Heart left ventricle (tissue), 16 donors: ENCODE results near the gene NLRP9. TPM values are rescaled to one million over a fixed set of nuclear protein-coding genes. Genes with fewer than 3 reads are reported as not detected.

Experiments used
- ATAC-seq, 4 donors: fragments of 200-7000 bp; cut with Tn5 transposase; one replicate each; pipeline ENCODE4 v1.9.1; 2020 to 2022; ENCODE audit warnings: moderate library complexity in 4 of 4, mild to moderate bottlenecking in 3 of 4, moderate number of reproducible peaks in 1 of 4
- DNase-seq, 5 donors: peaks; one replicate each; pipeline ENCODE4 v3.0.0-alpha.2; 2020
- H3K27ac ChIP-seq, 12 donors: fragments of 200-600 bp; sonication (generic) in 4 of 12; one replicate each; pipeline versions ENCODE4 v1.5.0 to v1.8.0; 2016 to 2022; ENCODE audit warnings: mild to moderate bottlenecking in 2 of 12
- H3K27me3 ChIP-seq, 9 donors: fragments of 200-600 bp; sonication (generic) in 2 of 9; one replicate each; pipeline versions ENCODE4 v1.5.1 to v1.8.0; 2016 to 2022; ENCODE audit warnings: mild to moderate bottlenecking in 3 of 9
- H3K36me3 ChIP-seq, 9 donors: fragments of 200-600 bp; sonication (generic) in 2 of 9; one replicate each; pipeline versions ENCODE4 v1.5.0 to v1.8.0; 2018 to 2022; ENCODE audit warnings: mild to moderate bottlenecking in 2 of 9
- H3K4me1 ChIP-seq, 12 donors: fragments of 200-600 bp; sonication (generic) in 4 of 12; one replicate each; pipeline versions ENCODE4 v1.5.0 to v1.8.0; 2016 to 2022; ENCODE audit warnings: mild to moderate bottlenecking in 3 of 12
- H3K4me3 ChIP-seq, 12 donors: fragments of 200-600 bp; sonication (generic) in 4 of 12; one replicate each; pipeline versions ENCODE4 v1.5.0 to v1.8.0; 2017 to 2022; ENCODE audit warnings: mild to moderate bottlenecking in 9 of 12, moderate library complexity in 4 of 12
- H3K9me3 ChIP-seq, 12 donors: fragments of 200-600 bp; sonication (generic) in 4 of 12; one replicate each; pipeline versions ENCODE4 v1.5.0 to v1.8.0; 2016 to 2022; ENCODE audit warnings: mild to moderate bottlenecking in 1 of 12
- CTCF ChIP-seq, 12 donors: fragments of 200-600 bp; sonication (generic) in 4 of 12; IDR thresholded peaks; one replicate each; pipeline versions ENCODE4 v1.5.0 to v1.8.0; 2018 to 2022; ENCODE audit warnings: antibody characterized with exemption in 12 of 12, mild to moderate bottlenecking in 5 of 12
- POLR2A ChIP-seq, 2 donors: fragments of 450-650 bp; IDR thresholded peaks; one replicate each; pipeline ENCODE4 v1.6.1; 2017; ENCODE audit warnings: antibody characterized with exemption in 2 of 2, mild to moderate bottlenecking in 2 of 2, moderate library complexity in 2 of 2
- WGBS, 4 donors: extraction: QIAGEN DNeasy Blood & Tissue Kit in 2 of 4; methylation state at CpG; one replicate each; pipeline versions ENCODE4 v1.1.5 to v1.1.7; 2013 to 2018; 5-methylcytosine and 5-hydroxymethylcytosine counted together
- intact Hi-C, 10 donors: fragments of 100-400 bp; cut with DNase I; formaldehyde crosslinking; loops; one replicate each; pipeline versions ENCODE4 v1.11.1 to v1.14.2; 2022
- polyA plus RNA-seq, 2 donors: library from polyadenylated mRNA; stranded (reverse); fragments of 200-250 nt; gene quantifications; one replicate each; pipeline ENCODE4 v1.2.3, GENCODE V29; 2013
- total RNA-seq, 9 donors: library from RNA; depleted of rRNA in 2 of 9; stranded (reverse); fragments of >200 nt in 2 of 9; fragmentation: NEBNext Ultra II Directional in 3 of 9; extraction: Animal tissue kit (Norgen Biotek cat#: 25700) in 3 of 9; gene quantifications; one replicate each; pipeline versions ENCODE4 v1.1.0 to v1.2.4, GENCODE V29; 2016 to 2023
- donor health status: ischemic (EF 13 %, LVEDD 7.1; RV severe dilation, severe dysfunction).
- donor health status: healthy with polysubstance abuse.
- donor health status: DM: no; HTN: yes; CAD: no.
- donor health status: DM: no; HTN: no; CAD: no.
- donor health status: ischemic (EF 25% LVEDD 6.9; RV normal size, moderate dysfunction).
- donor health status: ischemic (EF 25% LVEDD 5.7; RV mildly dilated, moderate dysfunction).
- donor health status: healthy.
- donor health status: DM: yes; HTN: yes; CAD: no.
- donor health status: ischemic (EF 35%, LVEDD 5.7; RV mildly dilated, moderate dysfunction).
- donor health status: nonischemic (EF 11% LVEDD 7.7; RV severe dilation, severe dysfunction).
- donor health status: DM: yes; HTN: yes; CAD: no.
- donor health status: PGD.
- donor health status: ischemic (EF 29% LVEDD 5.4; RV normal size, mild dysfunction).
- donor health status: nonischemic (EF 23%, LVEDD 6.1; RV moderate dilation, normal function).

The NLRP9 gene
- total and polyA plus RNA-seq, 11 donors = not detected

DNA sequence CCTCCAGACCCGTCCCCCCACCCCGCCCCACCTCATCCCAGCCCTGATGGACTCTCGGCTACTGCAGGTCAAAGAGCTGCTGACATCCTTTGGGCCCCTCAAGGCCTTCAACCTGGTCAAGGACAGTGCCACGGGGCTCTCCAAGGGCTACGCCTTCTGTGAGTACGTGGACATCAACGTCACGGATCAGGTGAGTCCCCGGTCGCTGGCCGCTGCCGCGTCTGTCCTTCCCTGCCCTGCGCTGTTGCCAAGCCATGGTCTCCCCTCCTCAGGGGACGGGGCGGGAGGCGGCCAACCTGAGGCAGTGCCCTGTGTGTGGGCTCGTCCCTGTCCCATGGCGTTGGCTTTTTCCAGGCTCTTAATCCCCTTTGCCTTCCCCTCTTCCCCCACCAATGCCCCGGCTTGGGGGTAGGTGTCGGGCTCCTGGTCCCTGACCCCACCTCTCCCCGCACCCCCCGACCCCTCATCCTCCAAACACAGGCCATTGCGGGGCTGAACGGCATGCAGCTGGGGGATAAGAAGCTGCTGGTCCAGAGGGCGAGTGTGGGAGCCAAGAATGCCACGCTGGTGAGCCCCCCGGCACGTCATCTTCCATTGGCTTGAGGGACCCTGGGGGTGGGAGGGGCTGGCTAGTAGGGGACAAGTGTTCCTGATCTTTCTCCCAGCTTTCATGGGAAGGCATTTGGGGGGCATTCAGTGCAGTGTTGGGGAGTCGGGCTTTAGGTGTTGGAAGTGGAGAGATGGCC lies 69.4 kb downstream of the NLRP9 start:
- Histone ChIP-seq H3K27ac (no peak overlapping the region), H3K36me3 (peaks cover 0 to 94% (median 85%) of the 10 kb centered on the region in 9 donors), H3K4me3 (no peak overlapping the region), H3K27me3 (no peaks in the 10 kb centered on the region), H3K4me1 (peaks cover 0 to 37% (median 2%) of the 10 kb centered on the region in 12 donors), H3K9me3 (no peaks in the 10 kb centered on the region)
- ATAC-seq (no peak), DNase-seq (no peak)
- intact Hi-C loops = no loop called here
- TF ChIP-seq POLR2A (IDR thresholded peaks at IDR 0.05) (no peak), CTCF (IDR thresholded peaks at IDR 0.05) (no peak)
- 86 to 90% (median 87%) methylated on average over 28 to 30 of the region's 30 CpGs for WGBS, 4 donors

DNA sequence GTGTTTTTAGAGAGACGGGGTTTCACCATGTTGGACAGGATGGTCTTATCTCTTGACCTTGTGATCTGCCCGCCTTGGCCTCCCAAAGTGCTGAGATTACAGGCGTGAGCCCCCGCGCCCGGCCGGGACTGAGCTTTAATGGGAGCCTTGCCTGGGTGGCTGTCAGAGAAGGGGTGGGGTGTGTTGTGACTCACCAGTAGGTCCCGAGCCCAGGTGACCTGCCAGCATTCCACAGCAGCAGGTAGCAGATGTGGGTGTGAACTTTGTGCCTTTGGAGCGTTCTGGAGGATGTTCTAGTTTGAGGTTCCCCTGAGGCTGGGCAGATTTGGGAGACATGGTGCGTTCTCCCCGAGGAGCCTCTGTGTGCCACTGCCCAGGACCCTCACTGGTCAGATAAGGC lies 70.2 kb downstream of the NLRP9 start:
- Histone ChIP-seq H3K36me3 (peaks cover 0 to 95% (median 87%) of the 10 kb centered on the region in 9 donors), H3K4me1 (peaks cover 0 to 34% (median 0%) of the 10 kb centered on the region in 12 donors), H3K27ac (no peak overlapping the region), H3K4me3 (no peak overlapping the region), H3K27me3 (no peaks in the 10 kb centered on the region), H3K9me3 (no peaks in the 10 kb centered on the region)
- no peak for ATAC-seq
- intact Hi-C loops = no loop called here
- DNase-seq = no peak
- 56 to 60% (median 59%) methylated on average over 10 to 11 of the region's 11 CpGs for WGBS, 4 donors
- no peak for TF ChIP-seq CTCF (IDR thresholded peaks at IDR 0.05)
- TF ChIP-seq POLR2A (IDR thresholded peaks at IDR 0.05) = no peak

- no peaks in the 10 kb centered on the region for H3K27me3 ChIP-seq
- 75 to 89% (median 78%) methylated on average over 9 to 12 of the region's 12 CpGs for WGBS, 4 donors
- intact Hi-C loops = no loop called here
- TF ChIP-seq CTCF (IDR thresholded peaks at IDR 0.05) = no peak
- no peak for TF ChIP-seq POLR2A (IDR thresholded peaks at IDR 0.05)
- H3K4me1 ChIP-seq = peaks cover 0 to 34% (median 0%) of the 10 kb centered on the region in 12 donors
- DNase-seq (no peak), ATAC-seq (no peak)
- H3K4me3 ChIP-seq = no peak overlapping the region
- no peaks in the 10 kb centered on the region for H3K9me3 ChIP-seq
- no peak overlapping the region for H3K27ac ChIP-seq
- H3K36me3 ChIP-seq = peaks cover 3 to 95% (median 87%) of the 10 kb centered on the region in 9 donors
Measured at GRCh38 chr19:55667511-55667910, 70.7 kb downstream of the NLRP9 start.

DNA sequence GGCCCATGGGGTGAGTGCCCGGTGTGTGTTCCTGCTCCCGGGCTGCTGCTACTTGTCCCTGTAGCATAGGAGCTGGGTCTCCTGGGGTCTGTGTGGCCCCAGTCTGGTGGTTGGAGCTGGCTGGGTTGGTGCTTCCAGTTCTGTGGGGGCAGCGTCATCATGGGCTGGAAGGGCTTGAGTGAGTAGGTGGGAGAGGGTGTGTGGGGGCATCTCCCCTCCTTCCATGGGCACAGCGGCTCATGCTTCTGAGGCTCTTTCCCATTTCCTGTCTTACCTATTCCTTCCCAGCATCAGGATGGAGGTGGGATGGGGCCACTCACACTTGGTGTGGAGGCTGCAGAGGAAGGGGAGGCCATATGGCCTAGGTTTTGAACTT lies 71.2 kb downstream of the NLRP9 start:
- 78 to 91% (median 87%) methylated on average over 2 to 4 of the region's 4 CpGs for WGBS, 4 donors
- H3K27me3 ChIP-seq = no peaks in the 10 kb centered on the region
- H3K4me1 ChIP-seq = peaks cover 0 to 34% (median 0%) of the 10 kb centered on the region in 12 donors
- ATAC-seq (no peak), DNase-seq (no peak)
- no peak overlapping the region for H3K4me3 ChIP-seq
- TF ChIP-seq CTCF (IDR thresholded peaks at IDR 0.05) = no peak
- TF ChIP-seq POLR2A (IDR thresholded peaks at IDR 0.05) = no peak
- intact Hi-C loops = no loop called here
- H3K36me3 ChIP-seq = peaks cover 3 to 94% (median 89%) of the 10 kb centered on the region in 9 donors
- H3K27ac ChIP-seq = no peak overlapping the region
- H3K9me3 ChIP-seq = no peaks in the 10 kb centered on the region
